Kidney (tissue), 14 donors: Measurements from ENCODE around the gene STRN. TPM values are rescaled to one million over a fixed set of nuclear protein-coding genes. Genes with fewer than 3 reads are reported as not detected.
A peak's percentile ranks its signal among the peaks of the same experiment; 100 is the strongest.

ENCODE experiments used
- DNase-seq, 5 donors: peaks; one replicate each; pipeline ENCODE4 v3.0.0-alpha.2; 2013 to 2020
- FAIRE-seq: peaks from 2 replicates; lab custom pipeline; 2012; peaks lifted over from hg19 to GRCh38; lab: Jason Lieb, UNC
- H3K27ac ChIP-seq, 2 donors: one replicate each; pipeline ENCODE4 v1.7.0; 2013; ENCODE audit warnings: low read depth in 2 of 2, low read length in 2 of 2, inconsistent platforms in 1 of 2
- H3K27me3 ChIP-seq: one replicate; pipeline ENCODE4 v1.7.1; 2013; ENCODE audit warnings: low read length, inconsistent platforms; ENCODE audit not compliant: control insufficient read depth, insufficient read depth
- H3K36me3 ChIP-seq, 3 donors: one replicate each; pipeline versions ENCODE4 v1.7.0 to v1.7.1; 2013; ENCODE audit warnings: low read length in 3 of 3, control low read depth in 1 of 3, inconsistent platforms in 1 of 3; ENCODE audit not compliant: insufficient read depth in 3 of 3, control insufficient read depth in 2 of 3
- H3K4me1 ChIP-seq, 3 donors: one replicate each; pipeline versions ENCODE4 v1.7.0 to v1.7.1; 2013; ENCODE audit warnings: low read length in 3 of 3, inconsistent platforms in 1 of 3, low read depth in 1 of 3; ENCODE audit not compliant: control insufficient read depth in 2 of 3, insufficient read depth in 2 of 3
- H3K4me3 ChIP-seq, 3 donors: one replicate each; pipeline versions ENCODE4 v1.7.0 to v1.8.1; 2013; ENCODE audit warnings: low read length in 3 of 3, control low read depth in 1 of 3, inconsistent platforms in 1 of 3
- H3K9ac ChIP-seq, 3 donors: one replicate each; pipeline versions ENCODE4 v1.7.0 to v1.7.1; 2013; ENCODE audit warnings: low read length in 3 of 3, control low read depth in 1 of 3, inconsistent platforms in 1 of 3
- H3K9me3 ChIP-seq, 3 donors: one replicate each; pipeline versions ENCODE4 v1.7.0 to v1.7.1; 2013; ENCODE audit warnings: low read length in 3 of 3, control low read depth in 1 of 3, inconsistent platforms in 1 of 3; ENCODE audit not compliant: control insufficient read depth in 2 of 3, insufficient read depth in 1 of 3
- CTCF ChIP-seq: IDR thresholded peaks from 3 replicates; pipeline ENCODE4 v1.5.1; 2012; ENCODE audit warnings: mild to moderate bottlenecking, moderate library complexity, borderline replicate concordance; ENCODE audit not compliant: insufficient read depth; ENCODE audit errors: extremely low read depth
- intact Hi-C: fragments of 100-400 bp; cut with DNase I; formaldehyde crosslinking; loops from one replicate; pipeline ENCODE4 v1.11.1; 2022
- polyA plus RNA-seq: library from polyadenylated mRNA; stranded (reverse); fragments of 350-450 nt; fragmentation: Illumina TruSeq; extraction: RNeasy Lipid Tissue Mini Kit (QIAGEN cat#74804); gene quantifications from one replicate; pipeline ENCODE4 v1.2.3, GENCODE V29; 2014; ENCODE audit warnings: low read depth, low replicate concordance; ENCODE audit not compliant: insufficient read depth
- total RNA-seq: library from RNA; stranded (reverse); fragmentation: NEBNext Ultra II Directional; extraction: Animal tissue kit (Norgen Biotek cat#: 25700); gene quantifications from one replicate; pipeline ENCODE4 v1.2.1, GENCODE V29; 2021
- donor health status: control.
- donor health status: control.
- donor health status: control.
- donor health status: control.
- donor health status: control.
- donor health status: DM: yes; HTN: yes; CAD: no.
- donor health status: Normal renal cell carcinoma (clear cell type).

Gene STRN
- total and polyA plus RNA-seq, 2 donors from 2014 or later: 3.7 to 42.7 TPM

DNA sequence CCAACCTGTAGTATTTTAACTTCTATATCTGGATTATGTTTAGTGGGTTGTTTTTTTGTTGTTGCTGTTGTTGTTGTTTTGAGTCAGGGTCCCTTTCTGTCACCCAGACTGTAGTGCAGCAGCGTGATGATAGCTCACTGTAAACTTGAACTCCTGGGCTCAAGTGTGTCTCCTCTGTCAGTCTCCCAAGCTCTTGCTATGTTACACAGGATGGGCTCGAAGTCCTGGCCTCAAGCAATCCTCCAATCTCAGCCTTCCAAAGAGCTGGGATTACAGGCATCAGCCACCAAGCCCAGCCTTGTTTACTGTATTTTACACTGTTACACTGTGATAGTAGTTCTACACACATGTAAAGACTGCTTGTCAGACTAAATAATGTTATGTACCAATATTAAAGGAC lies 9.7 kb upstream of the STRN start:
- H3K36me3 ChIP-seq: no peaks in the 10 kb centered on the region
- H3K9me3 ChIP-seq: no peaks in the 10 kb centered on the region
- no peak for TF ChIP-seq CTCF
- no peak overlapping the region for H3K4me3 ChIP-seq
- no peak overlapping the region for H3K9ac ChIP-seq
- no peaks in the 10 kb centered on the region for H3K4me1 ChIP-seq
- no peak for FAIRE-seq
- intact Hi-C loops: no loop called here
- H3K27ac ChIP-seq: no peak overlapping the region
- H3K27me3 ChIP-seq: no peaks in the 10 kb centered on the region
- DNase-seq: no peak

- H3K9ac ChIP-seq: no peak overlapping the region
- DNase-seq (peak in 1 of 5 donors; percentile 37), FAIRE-seq (no peak)
- H3K4me1 ChIP-seq: no peaks in the 10 kb centered on the region
- no peak overlapping the region for H3K4me3 ChIP-seq
- H3K9me3 ChIP-seq: no peaks in the 10 kb centered on the region
- H3K27me3 ChIP-seq: no peaks in the 10 kb centered on the region
- no peak overlapping the region for H3K27ac ChIP-seq
- intact Hi-C loops: no loop called here
- H3K36me3 ChIP-seq: no peaks in the 10 kb centered on the region
- TF ChIP-seq CTCF: no peak
These were observed 9.0 kb upstream of the STRN start for GRCh38 chr2:36975306-36975705.

DNA sequence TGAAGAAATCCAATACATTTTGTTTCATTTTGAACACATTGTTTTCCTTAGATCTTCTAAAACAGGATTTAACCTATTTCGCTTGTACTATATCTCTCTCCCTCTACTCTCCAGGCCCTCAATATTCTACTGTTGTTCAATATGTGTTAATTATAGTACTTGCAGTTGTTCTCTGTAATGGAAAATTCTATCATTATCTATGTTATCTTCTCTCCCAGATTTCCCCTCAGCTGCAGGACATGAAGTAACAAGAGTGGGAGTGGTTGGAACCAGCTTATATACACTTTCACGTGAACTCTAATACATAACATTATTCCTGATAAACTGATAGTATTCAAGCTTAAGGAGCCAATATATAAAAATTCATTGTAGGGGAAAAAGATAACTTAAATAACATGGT lies 7.0 kb upstream of the STRN start:
- H3K9ac ChIP-seq: no peak overlapping the region
- H3K9me3 ChIP-seq: no peaks in the 10 kb centered on the region
- H3K36me3 ChIP-seq: no peaks in the 10 kb centered on the region
- DNase-seq: no peak
- H3K4me1 ChIP-seq: no peaks in the 10 kb centered on the region
- no peak for FAIRE-seq
- TF ChIP-seq CTCF: no peak
- H3K27me3 ChIP-seq: no peaks in the 10 kb centered on the region
- intact Hi-C loops: no loop called here
- H3K27ac ChIP-seq: no peak overlapping the region
- no peak overlapping the region for H3K4me3 ChIP-seq

GRCh38 chr2:36971990-36972389 lies 5.7 kb upstream of the STRN start:
- intact Hi-C loops: no loop called here
- no peak overlapping the region for H3K4me3 ChIP-seq
- no peak for FAIRE-seq
- H3K27me3 ChIP-seq: no peaks in the 10 kb centered on the region
- H3K4me1 ChIP-seq: no peaks in the 10 kb centered on the region
- no peak overlapping the region for H3K27ac ChIP-seq
- H3K9ac ChIP-seq: no peak overlapping the region
- DNase-seq: no peak
- no peaks in the 10 kb centered on the region for H3K36me3 ChIP-seq
- no peaks in the 10 kb centered on the region for H3K9me3 ChIP-seq
- TF ChIP-seq CTCF: no peak
